ENCODE data around the gene NOL3.
A peak's percentile ranks its signal among the peaks of the same experiment; 100 is the strongest.
"Not testable (repeated sequence)": the region's sequence is repeated elsewhere in the genome, so short reads cannot be mapped to it uniquely, and the experiment has no call there.

NOL3 gene

GRCh38 chr16:67170168-67170948, at the start of gene NOL3:
Gene NOL3 (plus strand): TSS chr16:67170538.
- peak; percentile 79 for DNase-seq (ENCODE audit: low spot score)
- TF ChIP-seq CTCF (conservative IDR thresholded peaks at IDR 0.05; ENCODE audit: low read depth): no peak
- POLR2A ChIA-PET (ENCODE audit: low non-redundant PET): interaction anchor here (0.6 to 1.2 kb wide), 5 partner anchors 10 to 1374 kb away, joined by 3 to 4 read pairs (median 4); partner anchors contain the start of gene B3GNT9
- H3K27ac ChIP-seq: peak within 1 kb of the TSS; percentile 98
- CTCF ChIA-PET: interaction anchor here (0.5 to 1.4 kb wide), 7 partner anchors 15 to 139 kb away, joined by 3 to 9 read pairs (median 4); partner anchors contain the start of genes E2F4 and EXOC3L1

GRCh38 chr16:67122799-67123198, 47.5 kb upstream of the NOL3 start:
- H3K27ac ChIP-seq; DNase-seq (ENCODE audit: low spot score); CTCF ChIA-PET; POLR2A ChIA-PET (ENCODE audit: low non-redundant PET): not testable (repeated sequence)

- CTCF ChIA-PET: interaction anchor here (0.6 to 0.8 kb wide), 2 partner anchors 50 to 150 kb away, joined by 4 read pairs; no protein-coding TSS in a partner anchor
- no peak for TF ChIP-seq CTCF (conservative IDR thresholded peaks at IDR 0.05; ENCODE audit: low read depth)
- DNase-seq (ENCODE audit: low spot score): no peak
- H3K27ac ChIP-seq: no peak overlapping the region
- POLR2A ChIA-PET (ENCODE audit: low non-redundant PET): interaction anchor here (0.5 kb wide), 1 partner anchor 75 kb away, joined by 8 read pairs; no protein-coding TSS in a partner anchor
These were observed 41.9 kb upstream of the NOL3 start for GRCh38 chr16:67128417-67128816.

GRCh38 chr16:67128887-67129286, 41.5 kb upstream of the NOL3 start:
- no peak for TF ChIP-seq CTCF (conservative IDR thresholded peaks at IDR 0.05; ENCODE audit: low read depth)
- H3K27ac ChIP-seq: no peak overlapping the region
- POLR2A ChIA-PET (ENCODE audit: low non-redundant PET): interaction anchor here (0.5 kb wide), 1 partner anchor 76 kb away, joined by 8 read pairs; no protein-coding TSS in a partner anchor
- DNase-seq (ENCODE audit: low spot score): no peak
- CTCF ChIA-PET: interaction anchor here (0.9 kb wide), 1 partner anchor 112 kb away, joined by 3 read pairs; no protein-coding TSS in a partner anchor

GRCh38 chr16:67129422-67129821, 40.9 kb upstream of the NOL3 start:
- ChIA-PET POLR2A (ENCODE audit: low non-redundant PET) (no interaction called here), CTCF (interaction anchor here (0.9 kb wide), 1 partner anchor 112 kb away, joined by 3 read pairs; no protein-coding TSS in a partner anchor)
- no peak overlapping the region for H3K27ac ChIP-seq
- no peak for DNase-seq (ENCODE audit: low spot score)
- no peak for TF ChIP-seq CTCF (conservative IDR thresholded peaks at IDR 0.05; ENCODE audit: low read depth)

GRCh38 chr16:67137605-67138004, 32.7 kb upstream of the NOL3 start:
- CTCF ChIA-PET: interaction anchor here (0.6 to 1.3 kb wide), 2 partner anchors 18 kb away, joined by 3 to 4 read pairs; no protein-coding TSS in a partner anchor
- POLR2A ChIA-PET (ENCODE audit: low non-redundant PET): no interaction called here
- no peak for TF ChIP-seq CTCF (conservative IDR thresholded peaks at IDR 0.05; ENCODE audit: low read depth)
- H3K27ac ChIP-seq: no peak overlapping the region
- no peak for DNase-seq (ENCODE audit: low spot score)

GRCh38 chr16:67141391-67141790, 28.9 kb upstream of the NOL3 start:
- DNase-seq (ENCODE audit: low spot score): no peak
- TF ChIP-seq CTCF (conservative IDR thresholded peaks at IDR 0.05; ENCODE audit: low read depth): no peak
- CTCF ChIA-PET: interaction anchor here (0.6 to 3.8 kb wide), 3 partner anchors 14 to 150 kb away, joined by 3 to 13 read pairs (median 3); no protein-coding TSS in a partner anchor
- POLR2A ChIA-PET (ENCODE audit: low non-redundant PET): no interaction called here
- no peak overlapping the region for H3K27ac ChIP-seq

Data from RWPE1 (cell line).